HL-60/S4 treated with phorbol 12-myristate 13-acetate at 8.2 ng/mL for 4 days and 3 days (cell line): ENCODE measurements around the gene TMEM231.
"Not testable (repeated sequence)": the region's sequence is repeated elsewhere in the genome, so short reads cannot be mapped to it uniquely, and the experiment has no call there.

Experiments used
- in situ Hi-C: fragments of 300-500 bp; cut with MboI; formaldehyde crosslinking; loops from 2 replicates; pipeline ENCODE4 v1.15.0; 2022; ENCODE audit warnings: low sequenced_read_pairs

The TMEM231 gene, protein sequence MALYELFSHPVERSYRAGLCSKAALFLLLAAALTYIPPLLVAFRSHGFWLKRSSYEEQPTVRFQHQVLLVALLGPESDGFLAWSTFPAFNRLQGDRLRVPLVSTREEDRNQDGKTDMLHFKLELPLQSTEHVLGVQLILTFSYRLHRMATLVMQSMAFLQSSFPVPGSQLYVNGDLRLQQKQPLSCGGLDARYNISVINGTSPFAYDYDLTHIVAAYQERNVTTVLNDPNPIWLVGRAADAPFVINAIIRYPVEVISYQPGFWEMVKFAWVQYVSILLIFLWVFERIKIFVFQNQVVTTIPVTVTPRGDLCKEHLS

DNA sequence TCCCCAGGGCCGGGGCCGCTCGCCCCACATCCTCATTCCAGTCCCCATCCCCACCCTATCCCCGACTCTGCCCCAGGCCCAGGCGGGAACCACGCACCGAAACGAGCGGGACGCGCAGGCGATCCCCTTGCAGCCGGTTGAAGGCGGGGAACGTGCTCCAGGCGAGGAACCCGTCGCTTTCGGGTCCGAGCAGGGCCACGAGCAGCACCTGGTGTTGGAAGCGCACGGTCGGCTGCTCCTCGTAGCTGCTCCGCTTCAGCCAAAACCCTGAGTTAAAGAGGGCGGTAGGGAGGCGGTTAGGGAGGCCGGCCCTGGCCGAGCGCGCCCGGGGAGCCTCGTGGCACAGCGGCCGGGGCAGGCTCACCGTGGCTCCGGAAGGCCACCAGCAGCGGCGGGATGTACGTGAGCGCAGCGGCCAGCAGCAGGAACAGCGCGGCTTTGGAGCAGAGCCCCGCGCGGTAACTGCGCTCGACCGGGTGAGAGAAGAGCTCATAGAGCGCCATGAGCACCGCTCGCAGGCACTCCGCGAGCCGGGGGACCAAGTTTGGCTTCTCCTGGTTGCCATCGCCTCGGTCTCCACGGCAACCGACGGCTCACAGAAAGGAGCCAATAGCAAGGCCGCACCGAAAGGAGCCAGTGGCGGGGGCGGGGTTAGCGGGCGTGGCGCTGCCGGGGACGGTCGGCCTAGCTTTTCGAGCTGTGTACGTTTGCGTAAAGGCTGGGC is at the start of gene TMEM231:
Gene TMEM231 (minus strand): TSS at position 546 of the 724 bp plus-strand sequence. CDS start 43 bp downstream, at position 503.
- in situ Hi-C loops = no loop called here

- in situ Hi-C loops = no loop called here
Observed at GRCh38 chr16:75603241-75603640, 47.2 kb upstream of the TMEM231 start.

- in situ Hi-C loops = no loop called here
Observed at GRCh38 chr16:75599452-75600277, 43.6 kb upstream of the TMEM231 start.

DNA sequence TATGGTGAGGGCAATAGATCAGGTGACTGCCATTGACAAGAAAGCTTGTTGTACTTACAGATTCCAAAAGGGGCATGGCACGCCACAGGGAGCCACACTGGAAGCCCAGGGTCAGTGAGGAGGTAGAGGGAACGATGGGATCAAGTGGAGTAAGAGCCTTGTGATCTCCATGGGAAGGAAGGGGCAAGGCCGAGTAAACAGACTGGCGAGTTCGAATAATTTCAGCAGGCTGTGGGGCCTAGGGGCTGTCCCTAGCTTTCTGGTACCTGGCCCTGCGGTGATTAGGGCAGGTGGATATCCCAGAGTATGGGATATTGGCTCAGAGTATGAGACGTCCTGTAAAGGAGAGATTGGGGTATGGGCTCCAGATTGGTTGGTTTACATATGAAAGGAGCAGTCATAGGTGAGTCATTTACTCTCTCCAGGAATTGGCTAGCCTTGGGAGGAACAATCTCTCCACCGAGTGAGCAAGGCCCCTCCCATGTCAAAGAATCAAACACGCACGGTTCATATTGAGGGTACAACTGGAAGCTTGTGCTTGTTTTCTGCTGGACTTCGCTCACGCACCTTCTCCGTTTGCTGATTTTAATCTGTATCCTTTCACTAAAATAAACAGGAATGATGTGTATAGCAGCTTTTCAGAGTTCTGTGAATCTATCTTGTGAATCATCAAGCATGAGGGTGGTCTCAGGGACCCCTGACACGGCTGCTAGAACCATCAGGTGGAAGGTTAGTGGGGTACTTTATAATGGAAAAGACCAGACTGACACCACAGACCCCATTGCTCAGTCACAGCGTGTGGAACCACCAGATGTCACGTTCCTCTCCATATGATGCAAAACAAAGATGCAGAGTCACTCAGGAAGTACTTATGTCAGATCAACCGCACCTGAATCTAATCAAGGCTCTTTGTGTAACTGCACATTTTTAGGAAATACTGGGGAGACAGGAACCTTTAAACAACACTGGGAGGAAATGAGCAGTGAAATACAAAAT is 38.1 kb upstream of the TMEM231 start:
- in situ Hi-C loops = no loop called here

DNA sequence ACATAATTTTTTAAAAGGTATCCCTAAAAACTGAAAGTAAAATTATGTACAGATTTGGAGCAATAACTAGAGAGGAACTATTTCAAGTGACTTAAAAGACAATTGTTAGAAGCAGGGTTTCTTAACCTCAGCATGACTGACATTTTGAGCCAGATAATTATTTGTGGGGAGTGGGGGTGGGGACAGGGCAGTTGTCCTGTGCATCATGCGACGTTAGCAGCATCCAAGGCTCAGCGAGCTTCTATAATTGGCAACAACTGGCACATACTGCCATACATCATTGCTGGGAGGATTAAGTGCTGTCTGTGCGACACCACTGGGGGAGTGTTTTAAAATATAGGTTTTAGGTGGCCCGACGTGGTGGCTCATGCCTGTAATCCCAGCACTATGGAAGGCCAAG is 37.3 kb upstream of the TMEM231 start:
- in situ Hi-C loops = no loop called here

GRCh38 chr16:75591927-75592326 is 35.9 kb upstream of the TMEM231 start:
- in situ Hi-C loops = not testable (repeated sequence)

- in situ Hi-C loops = no loop called here
Observed at GRCh38 chr16:75590920-75591843, 35.1 kb upstream of the TMEM231 start.

DNA sequence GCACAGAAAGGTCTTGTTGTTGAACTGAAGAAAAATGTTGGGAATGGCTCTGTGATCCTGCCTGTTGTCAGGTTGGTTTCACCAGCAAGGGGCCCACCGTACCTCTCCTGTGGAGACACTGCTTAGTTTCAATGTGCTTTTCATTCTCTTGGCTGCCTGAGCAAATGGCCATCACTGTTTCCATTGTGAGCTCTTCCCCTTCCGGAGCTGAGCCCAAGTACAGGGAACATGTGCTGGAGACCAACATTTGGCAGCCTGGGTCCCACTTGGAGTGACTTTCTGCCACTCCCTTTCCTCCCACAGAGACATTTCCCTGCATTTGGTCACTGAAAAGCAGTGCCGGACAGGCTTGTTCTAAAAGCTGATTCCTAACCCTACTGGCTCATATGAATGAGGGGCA is 33.3 kb upstream of the TMEM231 start:
- in situ Hi-C loops = no loop called here

GRCh38 chr16:75588716-75589115 is 32.7 kb upstream of the TMEM231 start:
- in situ Hi-C loops = no loop called here

DNA sequence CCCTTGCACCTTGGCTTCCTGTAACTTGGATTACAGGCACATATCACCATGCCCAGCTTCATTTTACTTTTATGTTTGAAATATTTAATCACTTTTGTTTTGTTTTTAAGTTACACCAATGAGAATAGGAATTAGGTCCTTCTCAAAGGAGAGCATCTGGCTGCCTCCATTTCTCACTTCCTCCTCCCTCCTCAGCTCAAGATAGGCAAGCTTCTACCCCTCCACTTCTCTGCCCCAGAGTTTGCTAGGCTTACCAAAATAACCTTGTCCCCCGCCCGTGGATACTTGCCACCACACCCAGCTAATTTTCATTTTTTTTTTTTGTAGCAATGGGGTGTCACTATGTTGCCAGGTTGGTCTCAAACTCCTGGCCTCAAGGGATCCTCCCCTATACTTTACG is 28.1 kb upstream of the TMEM231 start:
- in situ Hi-C loops = no loop called here

- in situ Hi-C loops = no loop called here
Observed at GRCh38 chr16:75579281-75579834, 23.3 kb upstream of the TMEM231 start.

GRCh38 chr16:75578725-75579124 is 22.7 kb upstream of the TMEM231 start:
- in situ Hi-C loops = no loop called here

- in situ Hi-C loops = no loop called here
Observed at GRCh38 chr16:75578212-75578611, 22.2 kb upstream of the TMEM231 start.

DNA sequence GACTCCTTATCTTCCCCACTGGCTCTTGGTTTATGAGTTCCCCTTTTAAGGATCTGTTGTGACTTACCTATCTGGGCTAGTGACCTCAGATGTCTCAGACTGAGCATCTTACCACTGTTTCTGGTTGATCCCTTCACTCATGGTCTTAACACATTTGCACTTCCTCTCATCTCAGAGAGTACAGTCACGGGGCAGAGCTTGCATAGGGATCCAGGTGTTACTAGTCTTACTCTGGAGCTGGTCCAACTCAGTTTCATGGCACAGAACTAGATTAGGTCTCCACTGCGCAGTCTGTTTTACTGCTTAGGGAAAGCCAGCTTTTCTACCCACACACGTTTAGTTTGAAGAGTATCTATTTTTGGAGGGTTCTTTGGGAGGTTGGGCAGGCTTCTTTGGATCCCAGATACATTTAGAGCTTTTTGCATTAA is 20.3 kb upstream of the TMEM231 start:
- in situ Hi-C loops = no loop called here

DNA sequence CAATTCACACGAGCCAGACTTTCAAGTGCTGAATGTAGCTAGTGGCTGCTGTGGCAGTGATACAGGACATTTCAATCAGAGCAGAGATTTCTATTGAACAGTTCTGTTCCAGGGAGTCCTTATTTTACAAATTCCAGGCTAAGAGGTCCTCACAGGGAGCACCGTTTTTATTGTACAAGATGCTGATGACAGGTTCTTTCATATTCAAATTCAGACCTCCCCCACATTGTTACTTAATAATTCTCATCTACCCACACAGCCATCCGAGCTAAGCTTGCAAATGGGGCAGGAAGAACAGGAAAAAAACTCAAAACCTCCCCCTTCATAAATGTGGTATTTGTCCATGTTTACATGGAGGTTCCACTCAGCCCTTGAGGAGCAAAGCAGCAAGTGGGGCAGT is 19.9 kb upstream of the TMEM231 start:
- in situ Hi-C loops = no loop called here

DNA sequence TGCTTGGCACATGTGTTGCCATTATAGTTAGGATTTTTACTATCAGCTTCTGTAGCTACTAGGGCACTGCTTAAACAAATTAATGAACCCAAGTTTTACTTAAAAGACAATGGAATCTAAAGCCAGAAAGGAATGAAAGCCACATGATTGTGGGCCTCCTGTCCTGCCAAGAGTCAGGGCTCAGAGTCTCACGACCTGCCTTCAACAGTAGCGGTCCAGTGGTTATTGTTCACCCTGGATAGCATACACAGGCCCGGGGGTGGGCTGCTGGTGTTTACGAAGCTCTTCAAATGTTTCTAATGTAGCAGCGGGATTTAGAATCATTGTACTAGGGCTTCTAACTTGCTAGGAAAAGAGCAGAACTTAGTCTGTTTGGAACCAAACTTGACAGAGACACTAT is 17.9 kb upstream of the TMEM231 start:
- in situ Hi-C loops = no loop called here

- in situ Hi-C loops = no loop called here
Observed at GRCh38 chr16:75572864-75573542, 17.0 kb upstream of the TMEM231 start.

GRCh38 chr16:75570396-75571065 is 14.5 kb upstream of the TMEM231 start:
- in situ Hi-C loops = no loop called here
